SJCRH30 (cell line): ENCODE measurements around the gene DZIP3. TPM values are rescaled to one million over a fixed set of nuclear protein-coding genes. Genes with fewer than 3 reads are reported as not detected.

ENCODE experiments used
- DNase-seq, 2 experiments: peaks; one replicate each; pipeline ENCODE4 v3.0.0-alpha.2; 2015 to 2020
- H3K27ac ChIP-seq: fragments of 250-450 bp; sonication (Bioruptor Pico); 2 replicates; pipeline ENCODE4 v1.5.1; 2020; ENCODE audit warnings: mild to moderate bottlenecking, moderate library complexity
- H3K27me3 ChIP-seq: fragments of 250-450 bp; sonication (Bioruptor Pico); 2 replicates; pipeline ENCODE4 v1.5.1; 2020; ENCODE audit warnings: mild to moderate bottlenecking, moderate library complexity
- H3K36me3 ChIP-seq: fragments of 250-450 bp; sonication (Bioruptor Pico); 2 replicates; pipeline ENCODE4 v1.5.1; 2020; ENCODE audit warnings: mild to moderate bottlenecking, moderate library complexity
- H3K4me1 ChIP-seq: fragments of 250-450 bp; sonication (Bioruptor Pico); 2 replicates; pipeline ENCODE4 v1.5.1; 2020; ENCODE audit warnings: mild to moderate bottlenecking, moderate library complexity
- H3K4me3 ChIP-seq: fragments of 250-450 bp; sonication (Bioruptor Pico); 2 replicates; pipeline ENCODE4 v1.5.1; 2020; ENCODE audit warnings: mild to moderate bottlenecking, moderate library complexity
- H3K9me3 ChIP-seq: fragments of 250-450 bp; sonication (Bioruptor Pico); replicated peaks from 2 replicates; pipeline ENCODE4 v1.5.1; 2020; ENCODE audit warnings: mild to moderate bottlenecking, moderate library complexity
- total RNA-seq: library from RNA; depleted of rRNA; stranded (reverse); fragments of >200 nt; shearing (Covaris generic); gene quantifications from 2 replicates; pipeline ENCODE4 v1.2.3, GENCODE V29; 2014; rRNA removed

Gene DZIP3
- total RNA-seq: 42.8 and 46.7 TPM in 2 replicates

- peak; percentile 98 for DNase-seq
- Histone ChIP-seq H3K36me3 (peaks cover 10% of the 10 kb centered on the region), H3K4me3 (peak within 1 kb of the TSS; percentile 82), H3K9me3 (no peaks in the 10 kb centered on the region), H3K27ac (peak within 1 kb of the TSS; percentile 99), H3K4me1 (peaks cover 6% of the 10 kb centered on the region; the same call in 1 of the 2 replicates), H3K27me3 (no peaks in the 10 kb centered on the region)
Measured at GRCh38 chr3:108589081-108589997, at the start of gene DZIP3, which contains the start of gene CIP2A. Gene DZIP3 (plus strand): TSS chr3:108589722. CDS start chr3:108605407, 15,685 bp downstream. Gene CIP2A (minus strand): TSS chr3:108589438. CDS start chr3:108589375, 63 bp downstream.

GRCh38 chr3:108546247-108546646, 43.3 kb upstream of the DZIP3 start:
- no peaks in the 10 kb centered on the region for H3K27me3 ChIP-seq
- H3K4me3 ChIP-seq: no peak overlapping the region
- no peaks in the 10 kb centered on the region for H3K9me3 ChIP-seq
- H3K4me1 ChIP-seq: 0 out of 2 replicates have a peak, but pooled peaks cover 2% of the 10 kb centered on the region
- H3K36me3 ChIP-seq: peaks cover 55% of the 10 kb centered on the region
- no peak overlapping the region for H3K27ac ChIP-seq
- no peak for DNase-seq

- H3K4me3 ChIP-seq: no peak overlapping the region
- H3K27me3 ChIP-seq: no peaks in the 10 kb centered on the region
- no peak for DNase-seq
Measured at GRCh38 chr3:108546692-108547091, 42.8 kb upstream of the DZIP3 start.

GRCh38 chr3:108548304-108548703, 41.2 kb upstream of the DZIP3 start:
- Histone ChIP-seq H3K36me3 (peaks cover 68% of the 10 kb centered on the region), H3K4me1 (0 out of 2 replicates have a peak, but pooled peaks cover 2% of the 10 kb centered on the region), H3K9me3 (no peaks in the 10 kb centered on the region), H3K27me3 (no peaks in the 10 kb centered on the region), H3K4me3 (no peak overlapping the region), H3K27ac (no peak overlapping the region)
- DNase-seq: no peak

More at GRCh38 chr3:108546692-108547091, 42.8 kb upstream of the DZIP3 start:
- Histone ChIP-seq H3K36me3 (peaks cover 59% of the 10 kb centered on the region), H3K4me1 (0 out of 2 replicates have a peak, but pooled peaks cover 2% of the 10 kb centered on the region), H3K27ac (no peak overlapping the region), H3K9me3 (no peaks in the 10 kb centered on the region)

- Histone ChIP-seq H3K4me3 (no peak overlapping the region), H3K27me3 (no peaks in the 10 kb centered on the region), H3K36me3 (peaks cover 68% of the 10 kb centered on the region), H3K4me1 (0 out of 2 replicates have a peak, but pooled peaks cover 2% of the 10 kb centered on the region), H3K9me3 (no peaks in the 10 kb centered on the region), H3K27ac (no peak overlapping the region)
- no peak for DNase-seq
Measured at GRCh38 chr3:108548886-108549285, 40.6 kb upstream of the DZIP3 start.

GRCh38 chr3:108552267-108553159, 37.0 kb upstream of the DZIP3 start:
- peaks cover 87% of the 10 kb centered on the region for H3K36me3 ChIP-seq
- H3K27me3 ChIP-seq: no peaks in the 10 kb centered on the region
- DNase-seq: peak in 1 of 2 experiments; percentile 53
- no peak overlapping the region for H3K27ac ChIP-seq
- no peak overlapping the region for H3K4me3 ChIP-seq
- H3K4me1 ChIP-seq: no peaks in the 10 kb centered on the region
- H3K9me3 ChIP-seq: no peaks in the 10 kb centered on the region

- DNase-seq: no peak
- Histone ChIP-seq H3K36me3 (peaks cover 88% of the 10 kb centered on the region), H3K4me1 (no peaks in the 10 kb centered on the region), H3K27me3 (no peaks in the 10 kb centered on the region), H3K4me3 (no peak overlapping the region), H3K27ac (no peak overlapping the region), H3K9me3 (no peaks in the 10 kb centered on the region)
Measured at GRCh38 chr3:108554229-108554628, 35.3 kb upstream of the DZIP3 start.

GRCh38 chr3:108554913-108555571, 34.5 kb upstream of the DZIP3 start:
- Histone ChIP-seq H3K9me3 (no peaks in the 10 kb centered on the region), H3K27me3 (no peaks in the 10 kb centered on the region), H3K4me3 (no peak overlapping the region), H3K4me1 (no peaks in the 10 kb centered on the region), H3K36me3 (peaks cover 86% of the 10 kb centered on the region), H3K27ac (no peak overlapping the region)
- no peak for DNase-seq

GRCh38 chr3:108555966-108556581, 33.4 kb upstream of the DZIP3 start:
- Histone ChIP-seq H3K36me3 (peaks cover 88% of the 10 kb centered on the region), H3K27ac (no peak overlapping the region), H3K4me3 (no peak overlapping the region), H3K4me1 (no peaks in the 10 kb centered on the region), H3K27me3 (no peaks in the 10 kb centered on the region), H3K9me3 (no peaks in the 10 kb centered on the region)
- no peak for DNase-seq

GRCh38 chr3:108562565-108562964, 27.0 kb upstream of the DZIP3 start:
- Histone ChIP-seq H3K9me3 (no peaks in the 10 kb centered on the region), H3K4me3 (no peak overlapping the region), H3K27me3 (no peaks in the 10 kb centered on the region), H3K4me1 (no peaks in the 10 kb centered on the region), H3K36me3 (peaks cover 85% of the 10 kb centered on the region), H3K27ac (no peak overlapping the region)
- DNase-seq: no peak

- no peaks in the 10 kb centered on the region for H3K9me3 ChIP-seq
- H3K27me3 ChIP-seq: no peaks in the 10 kb centered on the region
- H3K27ac ChIP-seq: no peak overlapping the region
- DNase-seq: no peak
- no peak overlapping the region for H3K4me3 ChIP-seq
- H3K36me3 ChIP-seq: peaks cover 82% of the 10 kb centered on the region
- no peaks in the 10 kb centered on the region for H3K4me1 ChIP-seq
Measured at GRCh38 chr3:108564564-108564963, 25.0 kb upstream of the DZIP3 start.

- Histone ChIP-seq H3K9me3 (no peaks in the 10 kb centered on the region), H3K27ac (no peak overlapping the region), H3K27me3 (no peaks in the 10 kb centered on the region), H3K4me3 (no peak overlapping the region), H3K4me1 (no peaks in the 10 kb centered on the region), H3K36me3 (peaks cover 82% of the 10 kb centered on the region)
- no peak for DNase-seq
Measured at GRCh38 chr3:108565506-108565905, 24.0 kb upstream of the DZIP3 start.

- Histone ChIP-seq H3K36me3 (peaks cover 79% of the 10 kb centered on the region), H3K9me3 (no peaks in the 10 kb centered on the region), H3K4me1 (no peaks in the 10 kb centered on the region), H3K4me3 (no peak overlapping the region), H3K27me3 (no peaks in the 10 kb centered on the region), H3K27ac (no peak overlapping the region)
- no peak for DNase-seq
Measured at GRCh38 chr3:108566599-108566998, 22.9 kb upstream of the DZIP3 start.

GRCh38 chr3:108569336-108569735, 20.2 kb upstream of the DZIP3 start:
- Histone ChIP-seq H3K27me3 (no peaks in the 10 kb centered on the region), H3K9me3 (no peaks in the 10 kb centered on the region), H3K4me3 (no peak overlapping the region), H3K36me3 (peaks cover 78% of the 10 kb centered on the region), H3K27ac (no peak overlapping the region), H3K4me1 (no peaks in the 10 kb centered on the region)
- DNase-seq: peak; percentile 22 to 23
